ENCODE results near the gene TRIM2. TPM values are rescaled to one million over a fixed set of nuclear protein-coding genes. Genes with fewer than 3 reads are reported as not detected.

The TRIM2 gene
- total and polyA plus RNA-seq, 10 of the 15 experiments (the other 5 are each of a cell fraction or from before 2014, with no cell fraction given) = 0.06 to 0.19 (median 0.15) TPM; not detected in 3

GRCh38 chr4:153374442-153374841 lies 170.2 kb downstream of the TRIM2 start:
- CTCF ChIA-PET = interaction anchor here (0.7 to 1.3 kb wide), 4 partner anchors 11 to 269 kb away, joined by 3 to 6 read pairs (median 4); no protein-coding TSS in a partner anchor
- intact Hi-C loops (cut with micrococcal nuclease; ENCODE audit: unreplicated experiment) (no loop called here), in situ Hi-C loops (cut with MboI) (no loop called here)
- Histone ChIP-seq H2AFZ (ENCODE audit: control insufficient read depth, low read depth, low read length) (no peak overlapping the region), H3K4me3 (no peak overlapping the region), H3K9ac (ENCODE audit: control insufficient read depth, insufficient read depth, low read length) (no peak overlapping the region), H3K79me2 (ENCODE audit: control insufficient read depth, insufficient read depth, low read length) (no peaks in the 10 kb centered on the region), H3K4me2 (ENCODE audit: control insufficient read depth, insufficient read depth) (no peak overlapping the region), H3K36me3 (ENCODE audit: control insufficient read depth in 2 of 2, insufficient read depth in 2 of 2, low read length in 1 of 2) (0 out of 4 replicates have a peak, but pooled peaks cover 0 to 3% of the 10 kb centered on the region in 2 experiments), H4K20me1 (ENCODE audit: control insufficient read depth, insufficient read depth) (no peaks in the 10 kb centered on the region), H3K9me3 (replicated peaks; ENCODE audit: control insufficient read depth, insufficient read depth, low read length) (peaks cover 3% of the 10 kb centered on the region; the same call in 2 of the 3 replicates), H3K27me3 (replicated peaks in 1 of 2; ENCODE audit: control insufficient read depth in 2 of 2, insufficient read depth in 2 of 2, low read length in 1 of 2) (no peaks in the 10 kb centered on the region), H3K27ac (ENCODE audit: control insufficient read depth, insufficient read depth) (no peak overlapping the region), H3K4me1 (ENCODE audit: control insufficient read depth, insufficient read depth, low read length) (0 out of 2 replicates have a peak, but pooled peaks cover 3% of the 10 kb centered on the region)
- ATAC-seq (no peak), DNase-seq (ENCODE audit: low read depth, low spot score) (no peak), FAIRE-seq (no peak)
- SMC1A ChIA-PET (ENCODE audit: uncharacterized antibody, unreplicated experiment) = interaction anchor here (0.7 to 2.4 kb wide), 5 partner anchors 10 to 484 kb away, joined by 3 to 7 read pairs (median 5); no protein-coding TSS in a partner anchor
- TF ChIP-seq TCF7 (IDR thresholded peaks at IDR 0.05; ENCODE audit: borderline replicate concordance) (no peak), HDAC6 (IDR thresholded peaks at IDR 0.05; ENCODE audit: unreplicated experiment) (no peak), FOS (IDR thresholded peaks at IDR 0.05; ENCODE audit: borderline replicate concordance, extremely low read depth, insufficient read length) (no peak), KAT2A (conservative IDR thresholded peaks at IDR 0.05; ENCODE audit: control insufficient read depth, low read depth, low read length) (no peak), ATF7 (IDR thresholded peaks at IDR 0.05; ENCODE audit: low read depth) (no peak), RCOR1 (conservative IDR thresholded peaks at IDR 0.05; ENCODE audit: low read depth, low read length) (no peak), YY1 (IDR thresholded peaks at IDR 0.05; ENCODE audit: low read depth, low read length) (no peak), RBBP5 (conservative IDR thresholded peaks at IDR 0.05) (no peak), PAX8 (IDR thresholded peaks at IDR 0.05) (no peak), SUZ12 (IDR thresholded peaks at IDR 0.05; ENCODE audit: unreplicated experiment) (no peak), ESRRA (IDR thresholded peaks at IDR 0.05; ENCODE audit: low read length) (no peak), CHD4 (IDR thresholded peaks at IDR 0.05) (no peak), HDGF (IDR thresholded peaks at IDR 0.05) (no peak)
- POLR2A ChIA-PET = interaction anchor here (0.6 to 1.6 kb wide), 2 partner anchors 13 to 25 kb away, joined by 4 to 7 read pairs; no protein-coding TSS in a partner anchor
- BruUV-seq (replicated peaks) = no TSS peak
- RAD21 ChIA-PET (ENCODE audit: unreplicated experiment) = no interaction called here
- WGBS (ENCODE audit: insufficient coverage, insufficient replicate concordance, low lambda C conversion rate, missing lambda C conversion rate) = 97% methylated on average over 2 of the region's 2 CpGs
